CD1c-positive myeloid dendritic cell (primary cell): Measurements from ENCODE around the gene GTF2H1.

ENCODE experiments used
- DNase-seq: peaks from one replicate; pipeline ENCODE4 v3.0.0-alpha.2; 2016; ENCODE audit errors: extremely low spot score

GTF2H1 gene

DNA sequence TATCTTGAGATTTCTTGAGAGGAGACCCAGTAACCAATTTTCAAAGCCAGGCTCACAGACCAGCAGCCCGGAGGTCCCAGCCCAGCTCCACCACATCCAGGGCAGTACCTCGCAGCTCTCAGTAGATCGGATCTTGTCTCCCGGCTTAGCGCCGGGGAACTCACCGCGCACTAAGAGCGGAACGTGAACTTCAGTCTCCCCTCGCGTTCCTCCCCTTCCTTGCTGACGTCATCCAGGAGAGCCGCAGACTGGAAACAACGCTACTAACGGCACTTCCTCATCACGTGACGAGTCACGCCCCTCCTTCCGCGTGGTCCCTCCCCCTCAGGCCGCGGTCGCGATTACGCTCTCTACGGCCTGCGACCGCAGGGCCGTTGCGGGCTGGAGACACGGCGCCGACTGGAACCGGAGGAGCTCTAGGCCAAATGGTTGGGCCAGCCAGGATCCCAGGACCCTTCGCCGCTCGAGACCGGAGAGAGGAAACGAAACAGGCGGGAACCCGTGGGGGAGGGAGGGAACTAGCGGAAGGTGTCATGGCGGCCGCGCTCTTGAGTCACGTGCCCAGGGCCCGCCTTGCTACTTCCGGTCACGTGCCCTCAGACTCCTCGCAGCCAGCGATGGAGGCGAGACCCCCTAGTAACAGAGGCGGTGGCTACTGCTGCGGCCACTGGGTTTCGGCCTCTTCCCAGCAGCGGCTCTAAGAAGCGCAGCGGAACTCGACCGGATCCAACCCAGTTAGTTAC is at the start of gene GTF2H1, which contains the start of gene HPS5:
GTF2H1 (plus strand) TSS at position 599 of the 743 bp plus-strand sequence. CDS start 10,508 bp downstream, outside the sequence.
HPS5 (minus strand) TSS at position 172 of the 743 bp plus-strand sequence. CDS start 4,282 bp downstream, outside the sequence.
- DNase-seq, result peak; percentile 99

DNA sequence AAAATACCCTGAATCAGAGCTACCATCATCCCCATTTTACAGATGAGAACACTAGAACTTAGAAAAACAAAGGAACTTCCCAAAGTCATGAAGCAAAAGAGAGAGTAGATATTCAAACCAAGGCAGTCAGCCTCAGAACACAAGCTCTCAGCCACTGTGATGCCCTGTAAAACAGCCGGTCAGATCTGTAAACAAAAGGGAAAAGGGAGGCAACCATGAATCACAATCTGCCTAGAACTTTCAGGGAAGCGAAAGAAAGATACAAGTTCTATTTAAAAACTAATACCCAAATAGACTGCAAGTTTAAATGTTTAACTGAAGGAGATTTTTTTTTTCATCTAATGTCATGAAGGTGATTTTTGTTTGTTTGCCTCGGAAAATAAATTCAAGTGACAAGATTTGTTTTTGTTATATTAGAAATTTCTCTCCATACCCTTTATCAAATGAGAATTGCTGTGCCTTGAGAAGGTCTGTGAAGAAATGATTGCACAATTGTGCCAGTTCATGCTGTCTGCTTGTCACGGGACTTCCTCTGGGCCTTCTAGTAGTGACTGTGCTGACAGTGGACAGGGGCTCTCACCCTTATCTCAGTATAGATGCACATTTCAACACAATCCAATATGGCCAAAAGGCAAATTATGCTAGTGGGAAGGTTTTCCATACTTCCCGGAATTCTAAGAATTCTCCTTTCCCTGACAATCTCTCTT is 44.6 kb upstream of the GTF2H1 start:
- peak; percentile 85 for DNase-seq

DNA sequence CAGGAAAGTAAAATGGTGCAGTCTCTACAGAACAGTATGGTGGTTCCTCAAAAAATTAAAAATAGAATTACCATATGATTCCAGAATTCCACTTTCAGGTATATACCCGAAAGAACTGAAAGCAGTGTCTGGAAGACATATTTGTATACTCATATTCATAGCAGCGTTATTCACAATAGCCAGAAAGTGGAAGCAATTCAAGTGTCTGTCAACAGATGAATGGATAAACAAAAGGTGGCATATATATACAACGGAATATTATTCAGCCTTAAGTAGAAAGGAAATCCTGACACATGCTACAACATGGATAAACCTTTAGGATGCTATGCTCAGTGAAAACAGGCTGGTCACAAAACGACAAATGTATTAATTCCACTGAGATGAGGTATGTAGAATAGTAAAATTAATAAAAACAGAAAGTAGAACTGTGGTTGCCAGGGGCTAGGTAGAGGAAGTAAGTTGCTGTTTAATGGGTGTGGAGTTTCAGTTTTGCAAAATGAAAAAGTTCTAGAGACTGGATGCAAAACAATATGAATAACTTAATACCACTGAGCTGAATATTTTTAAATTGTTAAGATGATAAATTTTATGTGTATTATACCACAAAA is 41.8 kb upstream of the GTF2H1 start:
- DNase-seq, result peak; percentile 52

DNA sequence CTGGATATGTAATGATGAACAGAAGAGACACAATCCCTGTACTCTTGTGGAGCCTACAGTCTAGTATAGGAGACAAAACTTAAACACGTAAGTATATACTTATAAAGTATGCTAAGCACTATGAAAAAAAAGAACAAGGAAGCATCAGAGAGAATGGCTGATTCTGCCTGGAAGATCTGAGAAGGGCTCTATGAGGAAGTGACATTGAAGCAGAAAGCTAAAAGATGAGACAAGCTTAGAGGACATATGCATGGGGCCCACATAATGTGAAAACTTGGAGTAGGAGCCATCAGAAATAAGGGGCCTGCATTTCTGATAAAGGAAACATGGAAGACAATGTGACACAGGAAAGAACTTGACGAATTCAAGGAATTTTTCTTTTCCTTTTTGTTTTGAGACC is 39.7 kb upstream of the GTF2H1 start:
- DNase-seq, result peak; percentile 12

DNA sequence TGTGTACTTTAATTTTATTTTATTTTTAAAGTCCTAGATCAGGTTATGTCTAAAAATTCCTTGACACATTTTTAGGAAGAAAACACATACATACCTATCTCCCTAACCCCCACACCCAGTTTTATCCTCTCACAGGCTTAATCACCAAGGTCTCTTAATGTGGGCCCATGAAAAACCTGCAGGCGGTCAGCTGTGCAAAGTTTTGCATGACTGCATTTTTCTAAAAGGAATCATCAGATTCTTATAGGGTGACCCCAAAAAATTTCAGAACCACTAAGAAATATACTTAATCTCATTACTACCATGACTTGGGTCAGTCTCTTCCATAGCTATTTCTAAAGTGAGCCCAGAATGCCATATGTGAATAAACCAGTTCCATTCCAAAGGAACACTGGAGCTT is 36.5 kb upstream of the GTF2H1 start:
- DNase-seq, result no peak

DNA sequence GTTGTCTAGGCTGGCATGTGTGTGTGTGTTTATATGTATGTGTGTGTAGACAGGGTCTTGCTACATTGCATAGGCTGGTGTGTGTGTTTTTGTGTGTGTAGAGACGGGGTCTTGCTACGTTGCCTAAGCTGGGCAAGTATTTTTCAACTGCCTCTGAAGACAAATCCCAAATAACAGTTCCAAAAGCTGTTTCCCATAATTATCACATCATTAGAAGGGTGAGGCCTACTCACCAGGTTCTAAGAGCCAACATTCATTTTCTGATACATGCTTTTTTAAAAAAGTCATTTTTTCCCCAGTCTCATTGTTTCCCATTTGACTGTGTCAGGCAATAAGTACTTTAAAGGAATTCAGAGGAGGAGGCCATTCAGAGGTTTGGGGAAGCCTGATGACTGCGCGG is 33.5 kb upstream of the GTF2H1 start:
- no peak for DNase-seq

DNA sequence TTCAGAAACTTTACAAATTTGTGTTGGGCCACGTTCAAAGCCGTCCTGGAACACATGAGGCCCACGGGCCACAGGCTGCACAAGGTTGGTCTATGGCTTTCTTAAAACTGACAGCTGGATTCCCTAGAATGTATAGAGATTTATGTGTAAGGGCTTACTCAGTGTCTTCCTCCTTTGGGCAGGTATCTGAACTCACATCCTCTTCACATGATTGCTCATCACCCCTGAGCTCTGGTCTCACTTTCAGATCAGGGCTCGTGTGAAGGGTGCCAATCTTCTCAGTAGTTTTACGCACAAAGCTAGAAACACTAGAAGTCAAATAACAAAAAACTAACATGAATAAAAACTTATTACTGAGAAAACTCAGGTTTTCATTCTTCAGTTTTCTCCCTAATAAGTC is 27.5 kb upstream of the GTF2H1 start:
- DNase-seq, result no peak

DNA sequence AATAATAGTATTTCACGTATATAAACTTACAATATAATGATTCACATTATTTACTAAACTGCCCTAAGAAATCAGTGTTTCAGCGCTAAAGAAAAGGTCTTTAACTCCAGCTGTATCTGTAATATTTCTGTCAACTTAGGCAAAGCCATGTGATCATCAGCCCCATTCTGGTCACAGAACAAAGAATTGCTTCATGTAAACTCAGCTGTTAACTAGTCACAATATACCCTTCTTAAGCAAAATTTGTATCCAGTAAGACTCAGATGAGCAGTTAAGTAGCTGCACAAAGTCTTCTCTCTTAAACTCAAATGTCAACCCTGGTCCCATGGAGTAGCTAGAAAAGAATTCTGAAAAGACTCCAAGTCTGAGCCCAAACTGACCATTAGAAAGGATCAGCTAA is 27.1 kb upstream of the GTF2H1 start:
- DNase-seq, result no peak

DNA sequence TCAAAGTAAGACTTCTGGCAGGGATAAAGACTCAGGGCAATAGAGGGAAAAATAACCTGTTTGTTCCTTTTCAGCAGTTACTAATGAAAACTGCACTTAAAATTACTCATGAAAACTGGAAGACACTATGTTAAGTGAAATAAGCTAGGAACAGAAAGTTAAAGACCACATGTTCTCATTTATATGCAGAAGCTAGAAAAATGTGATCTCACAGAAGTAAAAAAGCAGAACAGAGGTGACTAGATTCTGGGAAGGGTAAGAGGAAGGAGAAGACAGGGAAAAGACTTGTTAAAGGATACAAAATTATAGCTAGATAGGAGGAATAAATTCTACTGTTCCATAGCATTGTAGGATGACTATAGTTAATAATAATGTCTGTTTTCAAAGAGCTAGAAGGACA is 22.6 kb upstream of the GTF2H1 start:
- peak; percentile 72 for DNase-seq

DNA sequence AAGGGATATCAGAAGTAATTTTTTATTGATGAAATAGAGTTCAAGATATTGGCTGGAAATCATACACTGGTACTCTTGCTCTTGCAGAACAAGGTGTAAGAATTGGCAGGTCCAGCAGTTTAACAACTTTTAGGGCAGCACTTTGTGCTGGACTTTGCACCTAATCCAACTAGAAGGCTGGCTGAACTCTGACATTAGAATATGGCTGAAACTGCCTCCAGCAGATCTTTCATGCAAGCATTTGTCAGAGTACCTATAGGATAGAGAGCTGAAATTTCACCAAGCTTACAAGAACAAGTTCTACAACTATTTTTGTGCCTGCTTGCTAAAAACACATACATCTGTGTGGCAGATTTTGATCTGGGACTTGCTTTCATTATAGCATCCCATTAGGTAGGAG is 17.6 kb upstream of the GTF2H1 start:
- DNase-seq, result no peak

DNA sequence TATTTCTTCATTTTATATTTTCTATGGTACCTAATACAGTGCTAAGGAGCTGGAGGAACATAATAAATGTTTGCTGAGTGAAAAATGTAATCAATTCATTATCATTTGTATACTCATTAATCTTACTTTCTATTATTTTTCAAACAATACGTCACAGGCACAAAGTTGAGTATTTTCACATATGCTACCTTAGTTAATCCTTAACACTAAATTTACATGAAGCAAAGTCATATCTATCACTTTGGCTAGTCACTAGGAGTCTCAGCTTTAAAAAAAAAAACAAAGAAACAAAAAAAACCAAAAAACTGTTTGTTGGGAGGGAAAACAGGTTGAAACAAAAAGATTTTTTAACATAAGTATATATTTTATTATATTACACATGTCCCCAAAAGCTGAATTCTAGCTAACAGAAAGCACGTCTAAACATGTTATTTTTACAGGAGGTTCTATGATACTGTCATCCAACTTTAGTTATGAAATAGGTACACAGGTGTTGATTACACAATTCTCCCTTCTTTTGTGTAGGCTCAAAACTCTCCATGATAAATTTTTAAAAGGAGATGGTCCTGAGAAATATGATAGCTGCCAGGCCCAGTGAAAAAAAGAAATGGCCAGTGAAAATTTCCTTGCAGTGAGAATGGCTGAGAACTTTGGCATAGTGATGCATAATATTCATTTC is 14.8 kb upstream of the GTF2H1 start:
- DNase-seq, result no peak

DNA sequence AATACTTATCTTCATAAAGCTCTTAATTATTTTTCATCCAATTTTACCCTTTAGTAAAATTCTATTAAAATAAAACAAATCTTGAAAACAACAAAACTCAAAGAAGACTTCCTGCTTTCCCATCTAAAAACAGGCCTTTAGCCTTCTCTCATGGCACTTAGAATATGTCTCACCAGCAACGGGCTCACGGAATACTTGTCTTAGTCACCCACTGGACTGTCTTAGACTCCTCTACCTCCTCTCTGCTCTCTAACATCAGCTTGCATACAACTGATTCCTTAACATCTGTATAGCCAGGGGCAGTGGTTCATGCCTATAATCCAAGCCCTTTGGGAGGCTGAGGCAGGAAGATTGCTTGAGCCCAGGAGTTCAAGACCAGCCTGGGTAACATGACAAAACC is 14.1 kb upstream of the GTF2H1 start:
- DNase-seq, result no peak

DNA sequence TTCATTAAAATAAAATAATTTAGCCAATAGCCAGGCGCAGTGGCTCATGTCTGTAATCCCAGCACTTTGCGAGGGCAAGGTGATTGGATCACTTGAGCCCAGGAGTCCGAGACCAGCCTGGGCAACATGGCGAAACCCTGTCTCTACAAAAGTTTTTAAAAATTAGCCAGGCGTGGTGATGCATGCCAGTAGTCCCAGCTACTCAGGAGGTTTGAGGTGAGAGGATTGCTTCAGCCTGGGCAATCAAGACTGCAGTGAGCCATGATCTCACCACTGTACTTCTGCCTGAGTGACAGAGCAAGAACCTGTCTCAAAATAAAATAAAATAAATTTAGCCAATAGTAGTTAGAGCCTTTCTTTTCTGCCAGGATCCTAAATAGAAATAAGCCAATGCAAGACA is 12.7 kb upstream of the GTF2H1 start:
- DNase-seq, result no peak

DNA sequence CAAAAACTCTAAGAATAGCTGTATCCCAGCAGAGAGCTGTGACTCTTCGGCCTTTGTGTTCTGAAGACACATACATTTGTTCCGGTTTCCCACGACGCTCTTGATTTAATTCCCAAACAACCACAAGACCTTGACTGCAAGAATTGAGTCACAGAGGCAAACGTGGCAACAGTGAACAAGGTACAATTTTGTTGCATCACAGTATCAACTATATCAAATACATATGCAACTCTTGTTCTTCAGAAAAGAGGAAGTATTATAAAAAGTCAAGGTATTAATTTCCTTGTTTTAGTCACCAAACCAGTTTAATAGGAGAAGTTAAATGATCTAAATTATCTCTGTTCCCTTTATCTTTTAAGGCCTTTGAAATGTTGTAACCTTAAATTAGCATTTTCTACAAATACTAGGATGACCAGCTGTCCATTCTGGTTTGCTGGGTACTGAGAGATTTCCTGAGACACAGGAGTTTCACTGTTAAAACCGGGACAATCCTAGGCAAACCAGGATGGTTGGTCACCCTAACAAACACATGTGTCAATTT is 11.5 kb upstream of the GTF2H1 start:
- DNase-seq, result peak; percentile 91

DNA sequence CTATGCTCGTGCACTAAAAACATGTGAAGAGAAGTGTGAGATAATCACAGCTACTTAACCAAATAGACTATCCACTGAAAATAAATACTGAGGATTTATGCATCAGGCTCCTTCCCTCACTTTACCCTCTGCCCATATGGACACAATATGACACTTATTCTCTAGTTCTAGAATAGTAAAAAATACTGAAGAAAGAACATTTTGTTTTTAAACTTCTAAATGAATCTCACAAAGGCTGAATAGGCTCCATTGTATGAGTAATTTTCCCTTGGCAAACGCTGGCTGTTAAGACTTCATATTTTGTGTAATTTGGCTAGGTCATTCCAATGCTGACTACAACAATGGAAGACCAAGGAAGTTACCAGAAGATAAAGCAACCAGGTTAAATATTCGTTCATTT is 10.4 kb upstream of the GTF2H1 start:
- DNase-seq, result no peak

DNA sequence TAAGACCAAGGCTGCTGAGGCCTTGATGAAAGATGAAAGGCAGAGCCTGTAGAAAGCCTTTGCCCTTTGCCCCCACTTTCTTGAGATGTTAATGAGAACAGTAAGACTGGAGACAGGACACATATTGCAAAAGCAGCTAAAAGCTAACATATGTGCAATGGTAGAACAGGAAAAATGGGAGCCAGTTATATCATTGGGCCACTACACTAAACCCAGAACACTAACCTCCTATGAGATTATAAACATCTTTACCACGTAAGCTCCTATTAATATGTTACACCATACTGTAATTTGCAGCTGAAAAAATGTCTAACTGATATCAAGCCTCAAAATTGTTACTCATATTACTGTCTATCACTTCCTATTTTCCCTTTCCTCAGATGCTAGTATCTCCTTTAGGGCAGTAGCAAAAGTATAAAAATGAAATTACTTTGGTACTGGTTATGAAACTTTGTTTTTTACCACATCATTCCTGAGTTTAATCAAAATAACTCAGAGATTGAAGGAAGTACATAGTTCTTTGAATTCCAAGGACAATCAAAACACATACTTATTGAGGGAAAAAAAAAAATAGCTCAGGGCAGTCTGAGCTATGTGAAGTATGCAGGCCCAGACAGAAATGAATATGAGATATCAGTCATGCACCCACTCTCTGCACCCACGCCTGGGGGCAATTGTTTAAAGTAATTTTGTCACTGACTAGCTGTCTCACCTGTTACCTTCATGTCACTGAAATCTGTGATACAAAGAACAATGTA is 9.5 kb upstream of the GTF2H1 start:
- peak; percentile 69 for DNase-seq

DNA sequence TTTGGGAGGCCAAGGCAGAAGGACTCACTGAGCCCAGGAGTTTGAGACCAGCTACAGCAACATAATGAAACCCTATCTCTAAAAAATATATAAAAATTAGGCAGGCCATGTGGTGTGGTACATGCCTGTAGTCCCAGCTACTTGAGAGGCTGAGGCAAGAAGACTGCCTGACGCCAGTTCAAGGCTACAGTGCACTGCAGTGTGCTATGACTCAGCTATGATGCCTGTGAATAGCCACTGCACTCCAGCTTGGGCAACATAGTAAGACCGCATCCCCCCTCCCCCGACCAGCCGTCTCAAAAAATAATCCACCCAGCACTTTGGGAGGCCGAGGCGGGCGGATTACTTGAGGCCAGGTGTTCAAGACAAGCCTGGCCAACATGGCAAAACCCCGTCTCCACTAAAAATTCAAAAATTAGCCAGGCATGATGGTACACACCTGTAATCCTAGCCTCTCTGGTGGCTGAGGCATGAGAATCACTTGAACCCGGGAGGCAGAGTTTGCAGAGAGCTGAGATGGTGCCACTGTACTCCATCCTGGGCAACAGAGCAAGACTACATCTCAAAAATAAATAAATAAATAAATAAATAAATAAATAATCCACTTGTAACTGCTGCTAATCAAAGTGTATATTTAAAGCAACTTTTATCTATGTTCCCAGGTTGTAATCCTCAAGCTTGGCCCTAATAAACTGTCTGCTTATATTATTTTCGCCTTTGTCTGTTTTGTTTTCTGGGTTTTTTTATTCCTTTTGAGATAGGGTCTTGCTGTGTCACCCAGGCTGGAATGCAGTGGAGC is 8.2 kb upstream of the GTF2H1 start:
- DNase-seq, result no peak

DNA sequence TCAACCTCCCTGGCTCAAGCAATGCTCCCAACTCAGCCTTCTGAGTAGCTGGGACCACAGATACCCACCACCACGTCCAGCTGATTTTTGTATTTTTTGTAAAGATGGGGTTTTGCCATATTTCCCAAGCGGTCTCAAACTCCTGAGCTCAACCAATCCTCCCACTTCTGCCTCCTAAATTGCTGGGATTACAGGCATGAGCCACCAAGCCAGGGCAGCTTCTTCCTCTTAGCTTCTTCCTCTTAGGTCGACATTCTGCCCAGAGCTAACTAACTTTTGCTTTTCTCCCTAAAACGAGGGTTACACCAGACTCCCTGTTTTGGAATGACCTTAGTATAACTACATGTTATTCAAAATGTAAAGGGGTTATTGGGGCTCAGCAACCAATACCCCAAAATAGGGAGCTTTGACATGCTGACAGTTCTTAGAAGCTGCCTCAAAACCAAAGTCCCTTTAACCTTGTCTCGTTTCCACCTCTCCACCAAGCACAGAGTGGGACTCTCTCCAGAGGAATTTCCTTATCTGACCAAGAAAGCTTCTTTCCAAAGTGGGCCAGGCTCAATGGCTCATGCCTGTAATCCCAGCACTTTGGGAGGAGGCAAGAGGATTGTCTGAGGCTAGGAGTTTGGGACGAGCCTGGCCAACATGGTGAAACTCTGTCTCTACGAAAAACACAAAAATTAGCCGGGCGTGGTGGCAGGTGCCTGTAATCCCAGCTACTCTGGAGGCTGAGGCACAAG is 7.4 kb upstream of the GTF2H1 start:
- peak; percentile 73 for DNase-seq

DNA sequence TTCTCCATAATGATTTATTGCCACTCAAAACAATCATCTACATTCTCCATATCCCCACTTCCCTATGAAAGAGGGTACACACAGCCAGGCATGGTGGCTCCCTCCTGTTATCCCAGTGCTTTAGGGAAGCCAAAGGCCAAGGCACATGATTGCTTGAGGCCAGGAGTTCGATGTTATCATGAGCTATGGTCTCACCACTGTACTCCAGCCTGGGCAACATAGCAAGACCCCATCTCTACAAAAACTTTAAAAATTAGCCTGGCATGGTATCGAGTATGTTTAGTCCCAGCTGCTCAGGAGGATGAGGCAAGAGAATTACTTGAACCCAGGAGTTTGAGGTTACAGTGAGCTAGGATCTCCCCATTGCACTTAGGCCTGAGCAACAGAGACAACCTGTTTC is 6.5 kb upstream of the GTF2H1 start:
- no peak for DNase-seq

DNA sequence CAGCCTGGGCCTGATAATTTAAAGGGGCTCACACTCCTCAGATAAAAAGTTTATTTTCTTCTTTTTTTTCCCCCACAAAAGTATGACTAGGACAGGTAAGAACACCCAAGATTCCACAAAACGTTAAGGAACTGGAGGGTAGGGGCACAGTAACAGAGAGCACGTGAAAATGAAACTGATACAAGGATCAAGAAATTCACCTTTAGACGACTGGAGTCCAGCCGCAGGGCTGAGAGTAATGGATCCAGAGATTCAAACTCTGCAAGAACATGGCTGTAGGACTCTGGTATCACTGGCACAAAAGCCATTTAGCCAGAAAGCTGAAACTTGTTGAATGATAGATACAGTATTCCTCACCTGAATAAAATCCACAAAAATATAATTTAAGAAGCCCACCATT is 4.8 kb upstream of the GTF2H1 start:
- no peak for DNase-seq
